ENCODE measurements around the gene REEP1. TPM values are rescaled to one million over a fixed set of nuclear protein-coding genes. Genes with fewer than 3 reads are reported as not detected.

The REEP1 gene
- total RNA-seq, 1 experiment from 2014 or later, result 0.31 TPM

- Histone ChIP-seq H3K4me3 (no peak overlapping the region), H2AFZ (no peak overlapping the region), H3K36me3 (ENCODE audit: low read depth) (no peaks in the 10 kb centered on the region), H3K79me2 (ENCODE audit: low read depth) (no peaks in the 10 kb centered on the region), H3K4me1 (replicated peaks; ENCODE audit: insufficient read depth) (no peaks in the 10 kb centered on the region), H3K9me2 (ENCODE audit: insufficient read depth) (no peaks in the 10 kb centered on the region), H3F3A (ENCODE audit: insufficient read depth, low read depth) (no peaks in the 10 kb centered on the region), H4K20me1 (ENCODE audit: insufficient read depth) (no peaks in the 10 kb centered on the region), H3K9me3 (ENCODE audit: insufficient read depth, low read depth) (no peaks in the 10 kb centered on the region), H3K27me3 (ENCODE audit: insufficient read depth, low read depth) (peaks cover 7% of the 10 kb centered on the region; the same call in 1 of the 2 replicates), H3K4me2 (no peak overlapping the region), H3K27ac (no peak overlapping the region)
- ChIA-PET CTCF (interaction anchor here (0.6 kb wide), 1 partner anchor 111 kb away, joined by 3 read pairs; no protein-coding TSS in a partner anchor), POLR2A (ENCODE audit: unreplicated experiment) (no interaction called here)
- intact Hi-C loops (cut with micrococcal nuclease; ENCODE audit: unreplicated experiment), result no loop called here
- no peak for TF ChIP-seq EZH2 (IDR thresholded peaks at IDR 0.05; ENCODE audit: low read depth)
- no peak for TF ChIP-seq CTCF (conservative IDR thresholded peaks at IDR 0.05)
- no peak for DNase-seq
- BruUV-seq (replicated peaks), result no TSS peak
Measured at GRCh38 chr2:86358957-86359356, 21.5 kb upstream of the REEP1 start.

- Histone ChIP-seq H3K4me1 (replicated peaks; ENCODE audit: insufficient read depth) (no peaks in the 10 kb centered on the region), H3K27ac (no peak overlapping the region), H3K27me3 (ENCODE audit: insufficient read depth, low read depth) (peaks cover 7% of the 10 kb centered on the region; the same call in 1 of the 2 replicates), H3K79me2 (ENCODE audit: low read depth) (no peaks in the 10 kb centered on the region), H3K9me2 (ENCODE audit: insufficient read depth) (no peaks in the 10 kb centered on the region), H3K4me3 (no peak overlapping the region), H3F3A (ENCODE audit: insufficient read depth, low read depth) (no peaks in the 10 kb centered on the region), H3K4me2 (no peak overlapping the region), H3K9me3 (ENCODE audit: insufficient read depth, low read depth) (no peaks in the 10 kb centered on the region), H4K20me1 (ENCODE audit: insufficient read depth) (no peaks in the 10 kb centered on the region), H3K36me3 (ENCODE audit: low read depth) (no peaks in the 10 kb centered on the region), H2AFZ (no peak overlapping the region)
- DNase-seq, result no peak
- TF ChIP-seq EZH2 (IDR thresholded peaks at IDR 0.05; ENCODE audit: low read depth) (no peak), CTCF (conservative IDR thresholded peaks at IDR 0.05) (no peak)
- ChIA-PET POLR2A (ENCODE audit: unreplicated experiment) (no interaction called here), CTCF (no interaction called here)
- intact Hi-C loops (cut with micrococcal nuclease; ENCODE audit: unreplicated experiment), result no loop called here
- BruUV-seq (replicated peaks), result no TSS peak
Measured at GRCh38 chr2:86357392-86357963, 20.1 kb upstream of the REEP1 start.

GRCh38 chr2:86352727-86353221 lies 15.3 kb upstream of the REEP1 start:
- CTCF ChIA-PET, result no interaction called here
- POLR2A ChIA-PET (ENCODE audit: unreplicated experiment), result no interaction called here
- BruUV-seq (replicated peaks), result no TSS peak

More at GRCh38 chr2:86352727-86353221, 15.3 kb upstream of the REEP1 start:
- no peak for DNase-seq
- Histone ChIP-seq H3K4me1 (replicated peaks; ENCODE audit: insufficient read depth) (no peaks in the 10 kb centered on the region), H2AFZ (no peak overlapping the region), H3K4me3 (no peak overlapping the region), H3K79me2 (ENCODE audit: low read depth) (no peaks in the 10 kb centered on the region), H3K27ac (no peak overlapping the region), H4K20me1 (ENCODE audit: insufficient read depth) (no peaks in the 10 kb centered on the region), H3K4me2 (no peak overlapping the region), H3K27me3 (ENCODE audit: insufficient read depth, low read depth) (peaks cover 13% of the 10 kb centered on the region; the same call in 1 of the 2 replicates), H3K36me3 (ENCODE audit: low read depth) (no peaks in the 10 kb centered on the region), H3F3A (ENCODE audit: insufficient read depth, low read depth) (no peaks in the 10 kb centered on the region), H3K9me3 (ENCODE audit: insufficient read depth, low read depth) (no peaks in the 10 kb centered on the region), H3K9me2 (ENCODE audit: insufficient read depth) (no peaks in the 10 kb centered on the region)
- intact Hi-C loops (cut with micrococcal nuclease; ENCODE audit: unreplicated experiment), result no loop called here
- TF ChIP-seq CTCF (conservative IDR thresholded peaks at IDR 0.05) (no peak), EZH2 (IDR thresholded peaks at IDR 0.05; ENCODE audit: low read depth) (no peak)

All from PC-9 (cell line).